8988T (cell line): ENCODE measurements around the gene KATNIP.

ENCODE experiments used
- DNase-seq: peaks from one replicate; pipeline ENCODE4 v3.0.0; 2011

KATNIP gene

DNA sequence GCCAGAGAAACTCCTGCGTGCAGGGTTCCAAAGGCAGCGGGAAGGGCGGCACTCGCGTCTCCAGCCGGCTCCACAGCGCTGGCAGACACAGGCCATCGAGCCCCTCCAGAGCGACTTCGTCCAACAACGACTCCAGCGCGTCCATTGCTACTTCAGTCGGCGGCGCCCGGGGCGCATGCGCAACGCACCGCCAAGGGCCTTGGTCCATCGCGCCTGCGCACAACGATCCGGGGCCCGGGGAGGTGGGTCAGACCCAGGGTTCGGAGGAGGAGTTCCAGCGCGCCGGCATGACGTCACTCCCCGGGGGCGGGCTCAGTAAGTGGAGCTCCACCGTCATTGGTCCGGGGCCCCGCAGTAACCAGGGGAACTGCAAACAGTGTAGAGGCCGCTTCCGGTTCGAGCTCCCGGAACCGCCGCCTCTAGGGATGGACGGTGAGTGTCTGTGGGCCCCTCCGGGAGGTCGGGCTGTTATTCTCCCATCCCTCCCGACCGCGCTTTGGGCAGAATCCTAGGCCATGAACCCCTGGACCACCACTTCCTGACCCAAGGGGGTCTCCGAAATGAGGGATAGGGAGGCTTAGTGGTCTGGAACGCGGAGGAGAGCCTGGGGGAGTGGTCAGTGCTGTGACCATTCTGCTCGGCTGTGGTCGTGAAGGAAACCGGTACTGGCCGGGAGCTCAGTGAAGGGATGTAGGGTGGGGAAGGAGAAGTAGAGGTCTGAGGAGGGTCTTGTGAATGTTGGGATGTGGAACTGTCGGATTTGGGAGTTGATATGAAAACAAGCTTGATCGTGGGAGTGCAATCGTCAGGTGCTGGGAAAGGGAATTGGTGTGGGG is at the start of gene KATNIP, which contains the start of gene GTF3C1:
KATNIP (plus strand) TSS at position 399 of the 836 bp plus-strand sequence; CDS start at position 426, 27 bp downstream.
GTF3C1 (minus strand) TSS at position 168 of the 836 bp plus-strand sequence; CDS start at position 145, 23 bp downstream.
- peak; percentile 97 for DNase-seq

DNA sequence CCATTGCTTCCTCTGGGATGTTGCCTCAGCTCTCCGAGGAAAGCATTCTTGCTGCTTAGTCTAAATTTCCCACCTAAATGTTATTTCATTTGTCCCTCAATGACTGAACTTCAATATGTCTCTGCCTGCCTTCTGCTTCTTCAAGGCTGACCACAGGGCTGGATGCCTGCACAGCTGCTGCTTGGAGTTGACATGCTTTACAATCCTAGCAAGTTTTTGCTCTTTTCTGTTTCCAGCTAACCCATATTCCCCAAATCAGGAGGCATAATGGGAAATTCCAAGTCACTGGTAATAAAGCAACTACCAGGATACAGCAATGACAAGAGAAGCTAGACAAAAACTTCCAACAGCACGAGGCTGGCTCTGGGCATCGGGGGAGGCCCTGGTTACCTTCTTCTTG is 49.1 kb upstream of the KATNIP start:
- no peak for DNase-seq

DNA sequence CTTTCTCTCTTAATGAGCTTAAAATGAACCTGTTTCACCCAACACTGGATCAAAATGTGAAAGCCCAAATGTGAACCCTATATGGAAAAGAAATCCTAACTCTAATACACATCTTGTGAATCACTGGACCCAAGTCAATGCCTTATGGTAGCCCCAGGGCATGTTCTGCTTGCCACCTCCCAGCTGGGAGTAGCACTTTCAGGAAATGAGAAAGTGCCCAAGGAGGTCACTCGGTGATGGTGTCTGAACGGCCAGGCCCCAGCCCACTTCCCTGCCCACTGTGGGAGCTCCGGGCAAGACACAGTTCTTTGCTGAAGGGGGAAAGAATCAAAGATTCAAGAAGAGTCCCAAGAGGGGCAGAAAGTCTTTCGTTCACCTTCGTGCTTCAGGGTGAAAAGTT is 46.3 kb upstream of the KATNIP start:
- DNase-seq, result no peak

DNA sequence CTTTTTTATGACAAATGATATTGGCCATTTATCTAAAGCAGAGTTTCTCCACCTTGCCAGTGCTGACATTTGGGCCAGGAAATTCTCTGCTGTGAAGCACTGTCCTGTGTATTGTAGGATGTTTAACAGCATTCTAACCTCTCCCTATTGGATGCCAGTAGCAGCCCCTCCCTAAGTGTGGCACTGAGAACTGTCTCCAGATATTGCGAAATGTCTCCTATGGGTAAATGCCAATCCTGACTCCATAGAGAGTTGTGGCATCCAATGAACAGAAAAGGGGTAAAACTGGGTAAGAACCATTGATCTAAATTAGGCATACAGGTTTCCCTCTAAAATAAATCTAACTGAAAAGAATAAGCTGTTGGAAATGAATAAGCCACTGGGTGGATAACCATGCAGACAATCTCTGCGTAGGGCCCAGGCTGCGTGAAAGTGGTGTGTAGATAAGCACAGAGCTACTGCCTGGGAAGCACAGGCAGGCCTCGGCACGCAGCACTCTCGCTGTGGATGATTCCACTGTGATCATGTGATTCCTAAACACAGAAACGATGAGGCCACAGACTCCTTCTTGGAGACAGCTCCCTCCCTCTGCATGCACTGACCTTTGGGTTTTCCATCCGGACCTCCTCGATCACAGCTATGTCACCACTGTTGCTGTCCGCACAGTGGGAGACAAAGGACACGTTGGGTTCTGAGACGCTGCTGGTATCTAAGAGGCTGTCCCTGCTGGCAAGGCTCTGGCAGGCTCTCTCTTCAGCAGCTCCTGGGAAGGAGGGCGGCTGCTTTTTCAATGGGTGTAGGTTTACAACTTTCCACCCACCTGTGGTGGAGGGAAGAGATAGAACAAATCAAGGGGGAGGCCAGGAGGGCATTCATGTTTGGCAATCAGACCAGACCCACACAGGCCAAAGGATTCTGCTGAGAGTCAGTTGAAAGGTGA is 44.4 kb upstream of the KATNIP start:
- DNase-seq, result no peak

DNA sequence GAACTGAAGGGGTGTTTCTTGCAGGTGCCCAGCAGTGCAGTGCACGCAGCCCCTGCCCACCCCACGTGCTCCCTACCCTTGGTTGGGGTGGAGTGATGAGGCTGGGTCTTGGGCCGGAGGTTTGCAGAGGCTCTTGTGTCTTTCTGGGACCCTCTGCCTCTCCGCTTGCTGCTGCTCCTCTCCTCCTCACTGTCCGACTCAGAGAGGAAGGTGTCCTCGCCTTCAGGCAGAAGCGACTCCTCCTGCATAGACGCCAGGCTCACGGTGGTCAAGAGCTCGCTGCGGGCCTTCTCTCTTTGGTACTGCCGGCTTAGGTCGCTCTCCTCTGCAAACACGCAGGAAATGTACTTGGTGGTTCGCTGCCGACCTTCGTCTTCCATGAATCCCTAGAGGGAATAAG is 43.2 kb upstream of the KATNIP start:
- DNase-seq, result no peak

DNA sequence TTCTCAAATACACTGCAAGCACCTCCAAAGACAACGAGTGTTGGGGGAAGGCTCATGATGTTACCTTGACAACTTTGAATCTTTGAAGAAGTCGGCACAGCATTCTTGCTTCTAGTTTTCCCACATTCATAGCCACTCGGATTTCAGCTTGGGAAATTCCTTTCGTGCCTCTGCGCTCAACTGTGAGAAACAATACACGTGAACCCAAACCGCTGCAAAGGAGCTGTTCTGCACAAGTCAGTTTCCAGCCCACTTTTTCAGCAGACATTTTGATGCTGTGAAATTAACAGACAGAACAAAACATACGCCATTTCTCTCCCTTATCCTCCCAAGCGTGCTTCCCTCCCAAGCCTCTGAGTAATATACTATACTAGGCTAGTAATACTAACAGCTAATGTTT is 41.5 kb upstream of the KATNIP start:
- no peak for DNase-seq

DNA sequence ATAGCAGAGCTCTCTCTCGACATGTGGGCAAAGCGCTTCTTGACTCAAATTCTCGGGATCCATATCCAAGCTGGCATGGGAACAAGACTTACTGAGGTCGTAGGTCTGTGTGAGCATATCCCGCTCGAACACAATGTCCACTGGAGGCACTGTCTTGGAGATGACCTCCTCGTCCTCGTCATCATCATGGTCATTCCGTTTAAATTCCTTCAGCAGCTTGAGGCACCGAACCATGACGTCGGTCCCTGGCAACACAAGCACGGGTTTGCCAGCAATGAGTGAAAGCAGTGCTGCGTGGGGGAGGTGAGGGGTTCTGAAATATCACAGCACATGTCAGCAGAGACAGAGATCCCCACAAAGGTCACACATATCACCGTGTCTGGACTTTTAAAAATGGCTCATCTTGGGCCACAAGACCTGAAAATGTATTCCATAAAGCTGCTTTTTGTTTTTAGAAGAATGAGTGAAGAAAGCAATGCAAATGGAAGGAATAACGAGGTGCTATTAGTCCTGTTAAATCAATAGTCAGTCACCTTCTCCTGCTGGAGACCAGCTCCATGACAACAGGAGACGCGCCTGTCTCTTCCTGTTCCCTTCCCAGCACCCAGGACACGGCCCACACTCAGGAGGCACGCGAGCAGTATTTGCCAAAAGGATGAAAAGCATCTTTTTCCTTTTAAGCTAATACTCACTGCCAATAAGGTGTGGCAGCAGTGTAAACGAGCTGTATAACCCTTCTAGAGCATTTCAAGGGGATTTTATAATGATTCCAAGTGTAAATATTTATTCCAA is 38.1 kb upstream of the KATNIP start:
- no peak for DNase-seq

DNA sequence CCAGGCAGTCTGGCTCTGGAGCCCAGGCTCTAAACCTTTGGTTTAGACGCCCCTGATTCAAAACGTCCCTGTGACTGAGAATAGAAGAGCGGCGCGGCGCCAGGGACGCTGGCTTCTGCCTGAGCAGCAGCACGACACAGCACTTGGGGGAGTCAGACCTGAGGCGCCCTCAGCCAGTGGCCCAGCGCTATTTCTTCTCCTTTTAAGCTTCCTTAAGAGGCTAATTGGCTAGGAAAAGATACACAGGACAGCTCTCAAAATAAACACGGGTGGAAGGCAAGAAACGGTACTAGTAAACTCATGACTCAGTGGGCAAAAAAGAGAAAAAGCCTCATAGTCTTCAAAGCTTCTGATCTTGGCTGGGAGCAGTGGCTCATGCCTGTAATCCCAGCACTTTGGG is 35.1 kb upstream of the KATNIP start:
- DNase-seq, result no peak

DNA sequence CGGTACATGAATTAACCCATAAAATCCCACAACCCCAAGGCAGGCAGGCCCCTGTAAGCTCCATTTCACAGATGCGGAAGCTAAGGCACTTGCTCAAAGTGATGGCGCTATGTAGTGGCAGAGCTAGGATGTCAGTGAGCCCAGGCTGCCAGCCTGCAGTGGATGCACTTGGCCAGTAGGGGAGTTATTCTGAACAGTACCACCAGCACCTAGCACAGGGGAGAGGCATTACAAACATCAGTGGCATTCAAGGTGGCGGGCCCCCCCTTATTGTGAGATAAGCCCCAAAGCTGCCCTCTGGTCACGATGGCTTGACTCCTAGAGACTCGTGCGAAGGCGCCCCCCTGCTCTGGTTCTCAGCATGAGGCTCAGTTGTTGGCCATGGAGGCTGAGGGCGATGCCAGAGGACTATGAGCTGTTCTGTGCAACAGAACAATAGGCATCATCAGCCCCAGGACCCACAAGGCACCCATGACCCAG is 34.0 kb upstream of the KATNIP start:
- peak; percentile 67 for DNase-seq

DNA sequence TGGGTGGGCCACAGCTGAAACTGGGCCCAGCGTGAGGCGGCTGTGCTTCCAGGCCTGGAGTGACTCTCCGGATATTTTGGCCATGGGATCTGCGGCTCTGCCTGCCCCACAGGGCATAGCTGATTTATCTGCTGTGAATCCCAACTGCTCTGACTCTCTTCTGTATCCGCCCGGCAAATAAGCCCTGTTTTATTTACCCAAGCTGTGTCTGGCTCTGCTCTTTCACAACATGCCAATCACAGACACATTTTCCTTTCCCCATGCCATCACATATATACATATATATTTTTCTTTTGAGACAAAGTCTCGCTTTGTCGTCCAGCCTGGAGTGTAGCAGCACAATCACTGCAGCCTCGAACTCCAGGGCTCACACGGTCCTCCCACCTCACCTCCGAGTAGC is 33.6 kb upstream of the KATNIP start:
- no peak for DNase-seq

DNA sequence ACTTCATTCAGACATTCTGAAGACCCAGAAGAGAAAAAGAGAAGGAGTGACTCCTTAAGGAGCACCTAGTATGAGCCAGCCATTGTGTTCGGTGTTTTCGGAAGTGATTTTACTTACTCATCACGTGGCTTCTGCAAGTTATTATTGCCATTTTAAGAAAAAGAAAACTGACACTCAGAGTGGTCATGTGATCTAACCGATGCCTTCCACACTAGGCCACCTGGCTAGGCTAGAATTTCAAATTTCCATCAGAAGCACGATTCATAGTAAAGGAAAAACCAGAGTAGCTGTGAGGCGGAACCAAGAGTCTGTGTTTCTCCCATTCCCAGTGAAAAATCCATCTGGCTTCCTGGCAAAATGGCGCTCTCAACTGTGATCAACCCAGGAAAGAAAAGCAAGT is 32.3 kb upstream of the KATNIP start:
- no peak for DNase-seq

DNA sequence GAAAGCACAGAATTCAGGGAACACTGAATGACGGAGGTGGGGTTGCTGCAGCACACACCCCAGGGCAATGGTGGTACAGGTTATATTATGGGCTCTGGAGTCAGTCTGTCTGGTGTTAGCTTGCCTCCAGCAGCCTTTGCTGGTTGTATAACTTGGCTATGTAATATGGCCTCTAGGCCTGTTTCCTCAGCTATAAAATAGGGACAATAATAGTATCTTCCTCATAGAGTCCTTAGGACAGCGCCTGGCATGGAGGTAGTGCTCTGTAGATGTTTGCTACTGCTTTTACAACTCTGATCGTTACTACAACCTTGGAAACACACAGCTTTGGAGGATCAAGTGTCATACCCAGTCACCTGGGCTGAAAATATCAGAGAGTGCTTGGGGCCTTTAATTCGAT is 31.7 kb upstream of the KATNIP start:
- DNase-seq, result no peak

DNA sequence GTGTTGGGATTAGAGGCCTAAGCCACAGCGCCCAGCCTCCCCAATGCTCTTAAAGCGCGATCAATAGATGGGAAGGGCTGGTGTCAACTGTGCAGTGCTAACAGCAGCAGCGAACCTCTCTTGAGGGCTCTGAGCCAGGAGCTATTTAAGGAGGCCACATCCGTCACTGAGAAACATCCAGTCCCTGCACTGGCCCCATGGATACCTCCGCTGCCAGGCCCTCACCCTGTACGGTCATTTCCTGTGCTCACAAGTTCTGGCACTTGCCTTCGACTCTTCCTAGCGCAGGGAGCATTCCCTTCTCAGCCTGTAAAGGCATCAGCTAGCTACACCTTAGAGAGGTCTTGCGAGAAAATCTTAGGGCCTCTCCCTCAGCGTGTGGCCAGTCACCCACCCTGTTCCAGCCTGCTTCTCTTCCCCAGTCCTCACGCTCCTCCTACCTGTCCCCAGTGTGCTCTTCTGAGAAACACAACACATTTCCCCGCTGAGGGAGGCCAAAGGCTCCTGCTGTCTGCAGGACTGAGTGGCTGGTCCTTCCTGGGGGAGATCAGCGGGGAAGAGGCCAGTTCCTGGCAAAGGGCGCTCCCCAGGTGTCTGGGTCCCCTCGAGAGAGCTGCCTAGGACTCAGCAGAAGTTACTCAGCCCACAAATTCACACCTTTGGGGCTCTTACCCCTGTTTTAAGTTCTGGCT is 28.8 kb upstream of the KATNIP start:
- DNase-seq, result no peak

DNA sequence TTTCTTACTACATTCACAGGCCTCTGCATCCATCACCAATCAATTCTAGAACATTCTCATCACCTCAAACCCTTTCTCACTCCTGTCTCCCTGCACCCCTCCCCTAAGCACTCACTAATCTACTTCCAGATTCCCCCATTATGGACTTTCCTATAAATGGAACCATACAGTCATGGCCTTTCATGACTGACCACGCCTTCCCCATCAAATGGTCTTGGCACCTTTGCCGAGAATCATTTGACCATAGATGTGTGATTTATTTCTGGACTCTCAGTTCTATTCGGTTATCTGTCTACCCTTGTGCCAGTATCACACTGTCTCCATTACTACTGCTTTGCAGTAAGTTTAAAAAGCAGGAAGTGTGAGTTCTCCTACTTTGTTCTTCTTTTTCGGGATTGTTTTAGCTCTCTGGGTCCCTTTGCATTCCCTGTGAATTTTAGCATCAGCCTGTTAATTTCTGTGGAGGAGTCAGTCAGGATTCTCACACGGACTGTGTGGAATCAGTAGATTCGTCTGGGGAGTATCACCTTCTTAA is 27.7 kb upstream of the KATNIP start:
- DNase-seq, result no peak

DNA sequence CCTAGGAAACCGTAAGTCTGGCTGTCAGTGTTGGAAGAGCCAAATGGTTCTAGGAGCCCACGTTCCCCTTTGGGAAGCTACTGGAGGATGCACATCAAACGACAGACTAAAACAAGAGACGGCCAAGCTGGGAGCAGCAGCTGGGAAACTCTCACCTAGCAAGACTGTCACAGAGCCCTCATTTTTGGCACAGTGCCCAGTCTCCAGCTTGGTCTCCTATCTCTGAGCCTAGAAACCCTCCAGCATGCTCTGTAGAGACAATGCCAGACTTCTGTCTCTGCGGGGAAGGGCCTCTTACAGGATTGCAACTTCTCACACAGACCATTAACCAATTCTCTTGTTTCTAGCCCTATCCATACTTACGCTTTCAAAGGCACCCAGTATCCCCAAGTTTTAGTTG is 23.8 kb upstream of the KATNIP start:
- no peak for DNase-seq

DNA sequence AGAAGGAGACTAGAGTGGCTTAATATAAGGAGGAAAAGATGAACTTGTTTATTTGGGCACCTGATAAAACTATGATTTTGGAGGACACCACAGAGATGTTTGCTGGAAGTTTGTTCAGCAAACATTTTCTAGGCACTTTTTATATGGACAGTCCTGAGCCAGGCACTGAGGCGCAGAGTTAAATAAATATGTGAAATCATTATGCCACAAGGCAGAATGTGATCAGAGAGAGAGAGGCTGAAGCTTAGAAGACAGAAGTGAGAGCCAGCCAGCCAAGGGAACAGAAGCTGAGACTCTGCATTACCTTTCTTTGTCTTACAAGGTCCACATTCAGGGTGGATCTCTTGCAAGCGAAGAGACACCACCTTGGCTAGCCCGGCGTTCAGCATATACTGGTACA is 21.6 kb upstream of the KATNIP start:
- no peak for DNase-seq

DNA sequence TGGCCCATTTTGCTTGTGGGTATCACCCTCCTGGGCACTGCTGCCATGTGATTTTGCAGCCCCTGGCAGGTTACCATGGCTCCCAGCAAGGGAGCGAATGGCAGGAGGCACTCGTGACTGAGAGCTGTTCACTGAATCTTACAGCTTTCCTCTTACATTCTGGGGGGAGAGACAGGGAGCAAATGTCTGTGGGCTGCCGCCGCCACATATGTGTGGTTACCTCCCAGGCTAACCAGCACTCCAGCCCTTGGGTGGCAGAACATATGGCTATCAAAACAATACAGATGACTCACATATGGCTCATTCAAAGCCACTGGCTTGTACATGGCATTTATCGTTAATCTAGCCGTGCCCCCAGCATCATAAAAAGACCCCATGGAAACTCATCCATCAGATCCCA is 20.0 kb upstream of the KATNIP start:
- no peak for DNase-seq

DNA sequence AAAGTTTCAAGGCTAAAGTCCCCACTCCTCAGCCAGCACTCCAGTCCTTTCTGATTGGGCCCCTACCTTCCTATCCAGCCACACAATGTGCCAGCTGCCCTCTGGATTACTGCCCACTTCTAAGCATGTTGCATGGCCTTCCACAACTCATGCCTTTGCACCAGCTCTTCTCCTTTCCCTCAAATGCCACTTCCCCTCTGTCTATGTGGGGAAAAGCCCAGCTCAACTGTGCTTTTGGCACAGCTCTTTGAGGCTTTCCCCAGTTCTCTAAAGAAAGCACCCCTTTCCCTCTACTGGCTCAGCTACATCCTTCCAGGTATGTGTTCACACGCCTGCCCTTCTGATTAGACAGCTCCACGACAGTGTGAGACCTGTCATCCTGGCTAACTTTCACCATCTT is 18.8 kb upstream of the KATNIP start:
- DNase-seq, result no peak

DNA sequence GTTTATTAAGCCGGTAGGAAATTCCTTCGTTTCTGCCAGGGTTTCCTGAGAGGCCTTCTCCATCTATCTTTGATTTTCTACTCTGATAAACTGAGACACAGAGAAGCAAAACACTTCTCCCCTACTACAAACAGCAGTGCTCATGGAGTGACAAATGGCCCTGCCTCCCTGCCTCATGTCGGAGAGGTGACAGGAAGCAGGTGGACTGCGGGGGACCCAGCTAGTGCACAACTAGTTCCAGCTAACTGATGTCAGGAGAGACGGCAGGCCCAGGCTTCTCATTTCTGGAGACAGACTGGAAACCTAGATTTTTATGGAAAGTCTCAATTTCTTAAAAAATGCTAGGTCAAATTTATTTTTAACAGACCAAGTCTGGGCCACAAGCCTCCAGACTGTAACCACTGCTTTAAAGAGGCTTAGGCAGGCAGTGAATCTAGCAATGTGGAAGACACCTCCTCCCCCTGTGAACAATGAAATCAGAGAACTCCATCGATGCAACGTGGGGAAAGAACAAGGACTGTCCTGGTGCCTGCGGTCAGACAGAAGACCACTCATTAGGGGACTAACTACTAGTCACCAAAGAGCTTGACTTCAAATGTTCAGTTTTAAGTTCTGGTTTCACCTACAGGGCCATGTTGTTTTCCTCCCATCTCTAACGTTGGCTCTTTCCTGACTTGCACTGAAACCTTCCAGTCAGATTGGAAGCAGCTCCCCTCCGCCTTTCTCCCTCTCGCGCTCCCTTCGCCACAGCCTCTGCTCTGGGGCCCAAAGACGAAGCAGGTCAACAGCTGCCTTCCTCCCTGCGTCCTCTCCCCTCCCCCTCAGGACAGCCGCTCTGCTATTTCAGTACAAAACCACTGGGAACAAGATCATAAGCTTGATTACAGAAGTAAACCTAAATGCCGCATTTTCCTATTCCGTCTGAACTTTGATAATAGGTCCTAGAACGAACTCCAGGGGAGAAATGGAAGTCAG is 17.8 kb upstream of the KATNIP start:
- DNase-seq, result no peak

DNA sequence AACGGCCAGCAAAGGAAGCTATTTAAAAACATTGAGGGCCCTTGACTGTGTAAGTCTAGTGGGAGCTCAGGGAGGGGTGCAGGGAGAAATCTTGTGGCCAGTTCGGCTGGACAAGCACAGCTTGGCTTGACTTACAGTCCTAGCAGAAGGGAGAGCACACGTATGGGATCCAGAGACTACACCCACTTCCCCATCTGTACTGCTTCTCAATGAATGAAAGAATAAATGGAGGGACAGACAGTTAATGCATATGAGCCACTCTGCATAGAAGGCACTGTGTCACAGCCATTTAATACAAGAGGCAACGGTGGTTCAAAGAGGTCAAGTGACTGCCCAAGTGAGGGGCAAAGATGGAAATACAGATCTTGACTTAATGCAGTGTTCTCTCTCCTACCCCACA is 15.7 kb upstream of the KATNIP start:
- no peak for DNase-seq

DNA sequence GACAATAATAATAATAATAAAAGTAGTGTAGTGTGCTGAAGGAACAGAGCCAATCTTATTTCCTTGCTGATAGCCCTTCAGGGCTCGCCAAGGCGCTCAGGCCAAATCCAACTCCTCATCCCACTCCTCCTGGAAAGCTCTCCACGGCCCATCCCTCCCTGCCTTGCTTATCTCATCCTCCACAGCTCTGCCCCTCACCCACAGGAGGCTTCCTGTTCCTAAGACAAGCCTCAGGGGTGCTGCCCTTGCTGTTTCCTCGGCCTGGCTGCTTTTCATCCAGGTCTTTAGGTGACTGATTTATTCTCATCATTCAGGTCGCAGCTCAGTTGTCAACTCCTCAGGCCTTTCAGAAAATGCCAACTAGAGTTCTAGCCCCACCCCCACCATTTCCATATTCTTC is 11.4 kb upstream of the KATNIP start:
- no peak for DNase-seq
